PC-9 (cell line): ENCODE measurements around the gene KRT38. TPM values are rescaled to one million over a fixed set of nuclear protein-coding genes. Genes with fewer than 3 reads are reported as not detected.

Experiments
- BruUV-seq: library from RNA; stranded (reverse); fragments of 400-500 nt; replicated peaks from 2 replicates; lab custom pipeline; 2021; lab: Mats Ljungman, UMichigan
- CTCF ChIA-PET: fragments of 300-600 bp; sonication (Branson Sonifier 250); formaldehyde crosslinking; loops from one replicate; lab custom pipeline; 2022; ENCODE audit warnings: antibody characterized with exemption; lab: Charles Lee
- POLR2A ChIA-PET: fragments of 300-600 bp; sonication (Branson Sonifier 250); formaldehyde crosslinking; loops from one replicate; lab custom pipeline; 2022; ENCODE audit warnings: antibody characterized with exemption; ENCODE audit not compliant: unreplicated experiment; lab: Charles Lee
- DNase-seq, 2 experiments: peaks; one replicate each; pipeline versions ENCODE4 v3.0.0 to v3.0.0-alpha.2; 2015 to 2022; ENCODE audit warnings: mixed read lengths in 1 of 2
- H2AFZ ChIP-seq: fragments of 200-600 bp; sonication (generic); 2 replicates; pipeline ENCODE4 v1.8.1; 2017; ENCODE audit warnings: antibody characterized with exemption
- H3F3A ChIP-seq: fragments of 200-600 bp; sonication (generic); 2 replicates; pipeline ENCODE4 v1.8.1; 2017; ENCODE audit warnings: antibody characterized with exemption, mild to moderate bottlenecking, low read depth; ENCODE audit not compliant: insufficient read depth
- H3K27ac ChIP-seq: fragments of 200-600 bp; sonication (generic); 2 replicates; pipeline ENCODE4 v1.6.1; 2016; ENCODE audit warnings: mixed run types
- H3K27me3 ChIP-seq: fragments of 200-600 bp; sonication (generic); 2 replicates; pipeline ENCODE4 v1.6.1; 2016; ENCODE audit warnings: low read depth, mixed run types; ENCODE audit not compliant: insufficient read depth
- H3K36me3 ChIP-seq: fragments of 200-600 bp; sonication (generic); 2 replicates; pipeline ENCODE4 v1.6.1; 2016; ENCODE audit warnings: low read depth, mixed run types
- H3K4me1 ChIP-seq: fragments of 200-600 bp; sonication (generic); replicated peaks from 2 replicates; pipeline ENCODE4 v1.6.1; 2016; ENCODE audit warnings: mixed run types; ENCODE audit not compliant: insufficient read depth
- H3K4me2 ChIP-seq: fragments of 200-600 bp; sonication (generic); 2 replicates; pipeline ENCODE4 v1.6.1; 2017; ENCODE audit warnings: mixed run types
- H3K4me3 ChIP-seq: fragments of 200-600 bp; sonication (generic); 2 replicates; pipeline ENCODE4 v1.6.1; 2016; ENCODE audit warnings: mixed run types
- H3K79me2 ChIP-seq: fragments of 200-600 bp; sonication (generic); 2 replicates; pipeline ENCODE4 v1.6.1; 2017; ENCODE audit warnings: low read depth, mixed run types
- H3K9me2 ChIP-seq: fragments of 200-600 bp; sonication (generic); 2 replicates; pipeline ENCODE4 v1.8.1; 2017; ENCODE audit warnings: mild to moderate bottlenecking; ENCODE audit not compliant: insufficient read depth
- H3K9me3 ChIP-seq: fragments of 200-600 bp; sonication (generic); 2 replicates; pipeline ENCODE4 v1.8.1; 2016; ENCODE audit warnings: low read depth; ENCODE audit not compliant: insufficient read depth
- H4K20me1 ChIP-seq: fragments of 200-600 bp; sonication (generic); 2 replicates; pipeline ENCODE4 v1.8.1; 2017; ENCODE audit not compliant: insufficient read depth
- CTCF ChIP-seq: fragments of 200-600 bp; sonication (generic); conservative IDR thresholded peaks from 2 replicates; pipeline ENCODE4 v1.6.1; 2017; ENCODE audit warnings: mixed run types, antibody characterized with exemption, mild to moderate bottlenecking, moderate library complexity
- EZH2 ChIP-seq: fragments of 200-600 bp; sonication (generic); IDR thresholded peaks from 2 replicates; pipeline ENCODE4 v1.8.0; 2017; ENCODE audit warnings: antibody characterized with exemption, low read depth
- intact Hi-C: fragments of 100-400 bp; cut with micrococcal nuclease; formaldehyde crosslinking; loops from one replicate; pipeline ENCODE4 v1.10.0; 2022; ENCODE audit not compliant: unreplicated experiment
- total RNA-seq: library from RNA; stranded (reverse); gene quantifications from 2 replicates; pipeline ENCODE4 v1.2.3, GENCODE V29; 2021

Gene KRT38
- total RNA-seq, 1 experiment from 2014 or later = not detected

GRCh38 chr17:41417127-41417526 lies 23.7 kb downstream of the KRT38 start:
- Histone ChIP-seq H3K4me1 (peaks cover 76% of the 10 kb centered on the region), H3K4me2 (peak overlapping the region; percentile 65), H3F3A (peaks cover 38% of the 10 kb centered on the region), H3K27me3 (no peaks in the 10 kb centered on the region), H3K27ac (peak overlapping the region; percentile 89), H3K79me2 (no peaks in the 10 kb centered on the region), H3K4me3 (no peak overlapping the region), H4K20me1 (no peaks in the 10 kb centered on the region), H3K36me3 (no peaks in the 10 kb centered on the region), H3K9me3 (no peaks in the 10 kb centered on the region), H3K9me2 (no peaks in the 10 kb centered on the region), H2AFZ (0 out of 2 replicates have a peak overlapping the region, but pooled peaks have one; percentile 30)
- intact Hi-C loops = loop anchor here (1.0 to 5.0 kb wide), 3 partner anchors 79 to 510 kb away; no protein-coding TSS in a partner anchor
- CTCF ChIA-PET = interaction anchor here (0.6 to 1.8 kb wide), 7 partner anchors 13 to 245 kb away, joined by 3 to 13 read pairs (median 6); no protein-coding TSS in a partner anchor
- DNase-seq = no peak
- POLR2A ChIA-PET = interaction anchor here (0.6 to 2.0 kb wide), 6 partner anchors 13 to 565 kb away, joined by 3 to 9 read pairs (median 4); partner anchors contain the start of gene KRT13
- TF ChIP-seq EZH2 (no peak), CTCF (no peak)
- BruUV-seq = no TSS peak

GRCh38 chr17:41416479-41416878 lies 24.3 kb downstream of the KRT38 start:
- H3K4me3 ChIP-seq = no peak overlapping the region
- ChIA-PET CTCF (interaction anchor here (0.6 kb wide), 1 partner anchor 103 kb away, joined by 3 read pairs; no protein-coding TSS in a partner anchor), POLR2A (interaction anchor here (0.5 to 2.0 kb wide), 7 partner anchors 13 to 443 kb away, joined by 3 to 9 read pairs (median 5); partner anchors contain the start of gene KRT13)
- peaks cover 40% of the 10 kb centered on the region for H3F3A ChIP-seq
- no peak overlapping the region for H2AFZ ChIP-seq
- intact Hi-C loops = loop anchor here (5.0 kb wide), 2 partner anchors 251 to 509 kb away; no protein-coding TSS in a partner anchor
- H3K27ac ChIP-seq = 0 out of 2 replicates have a peak overlapping the region, but pooled peaks have one; percentile 89
- H3K4me2 ChIP-seq = no peak overlapping the region
- peaks cover 73% of the 10 kb centered on the region for H3K4me1 ChIP-seq
- no peak for DNase-seq
- H3K79me2 ChIP-seq = no peaks in the 10 kb centered on the region
- no TSS peak for BruUV-seq
- H3K27me3 ChIP-seq = no peaks in the 10 kb centered on the region
- H3K9me3 ChIP-seq = no peaks in the 10 kb centered on the region
- H4K20me1 ChIP-seq = no peaks in the 10 kb centered on the region
- H3K36me3 ChIP-seq = no peaks in the 10 kb centered on the region
- H3K9me2 ChIP-seq = no peaks in the 10 kb centered on the region
- no peak for TF ChIP-seq EZH2
- TF ChIP-seq CTCF = no peak

GRCh38 chr17:41415833-41416335 lies 24.9 kb downstream of the KRT38 start:
- H3K9me2 ChIP-seq = no peaks in the 10 kb centered on the region
- H3F3A ChIP-seq = peaks cover 40% of the 10 kb centered on the region
- no TSS peak for BruUV-seq
- intact Hi-C loops = loop anchor here (5.0 kb wide), 2 partner anchors 251 to 509 kb away; no protein-coding TSS in a partner anchor
- no peaks in the 10 kb centered on the region for H3K9me3 ChIP-seq
- H3K4me2 ChIP-seq = no peak overlapping the region
- no peaks in the 10 kb centered on the region for H4K20me1 ChIP-seq
- H3K27ac ChIP-seq = peak overlapping the region; percentile 43
- H3K79me2 ChIP-seq = no peaks in the 10 kb centered on the region
- H3K4me3 ChIP-seq = no peak overlapping the region
- no peaks in the 10 kb centered on the region for H3K36me3 ChIP-seq
- peak; percentile 55 to 70 for DNase-seq
- H3K4me1 ChIP-seq = peaks cover 67% of the 10 kb centered on the region
- H2AFZ ChIP-seq = no peak overlapping the region
- ChIA-PET POLR2A (interaction anchor here (0.5 to 2.0 kb wide), 10 partner anchors 12 to 597 kb away, joined by 3 to 20 read pairs (median 6); partner anchors contain the start of gene KRT13), CTCF (interaction anchor here (0.6 kb wide), 1 partner anchor 104 kb away, joined by 3 read pairs; no protein-coding TSS in a partner anchor)
- TF ChIP-seq EZH2 = no peak
- TF ChIP-seq CTCF = no peak
- no peaks in the 10 kb centered on the region for H3K27me3 ChIP-seq
